ENCODE measurements around the gene MYT1. TPM values are rescaled to one million over a fixed set of nuclear protein-coding genes. Genes with fewer than 3 reads are reported as not detected.

The MYT1 gene
- total RNA-seq, 2 donors from 2014 or later: 0.15 TPM; not detected in 1

DNA sequence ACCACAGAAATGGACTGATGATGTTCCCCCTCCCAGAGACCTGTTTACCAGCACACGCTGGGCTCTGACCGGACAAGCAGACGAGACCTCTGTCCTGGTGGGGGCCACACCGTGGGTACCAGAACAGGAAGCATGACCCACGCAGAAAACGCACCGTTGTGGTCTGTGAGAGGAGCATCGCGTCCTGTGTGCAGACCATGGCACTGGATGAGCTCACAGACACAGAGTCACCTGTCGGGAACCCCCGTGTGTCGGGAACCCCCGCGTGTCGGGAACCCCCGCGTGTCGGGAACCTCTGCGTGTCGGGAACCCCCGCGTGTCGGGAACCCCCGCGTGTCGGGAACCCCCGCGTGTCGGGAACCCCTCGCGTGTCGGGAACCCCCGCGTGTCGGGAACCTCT is 37.4 kb downstream of the MYT1 start:
- TF ChIP-seq, protein P1, sequence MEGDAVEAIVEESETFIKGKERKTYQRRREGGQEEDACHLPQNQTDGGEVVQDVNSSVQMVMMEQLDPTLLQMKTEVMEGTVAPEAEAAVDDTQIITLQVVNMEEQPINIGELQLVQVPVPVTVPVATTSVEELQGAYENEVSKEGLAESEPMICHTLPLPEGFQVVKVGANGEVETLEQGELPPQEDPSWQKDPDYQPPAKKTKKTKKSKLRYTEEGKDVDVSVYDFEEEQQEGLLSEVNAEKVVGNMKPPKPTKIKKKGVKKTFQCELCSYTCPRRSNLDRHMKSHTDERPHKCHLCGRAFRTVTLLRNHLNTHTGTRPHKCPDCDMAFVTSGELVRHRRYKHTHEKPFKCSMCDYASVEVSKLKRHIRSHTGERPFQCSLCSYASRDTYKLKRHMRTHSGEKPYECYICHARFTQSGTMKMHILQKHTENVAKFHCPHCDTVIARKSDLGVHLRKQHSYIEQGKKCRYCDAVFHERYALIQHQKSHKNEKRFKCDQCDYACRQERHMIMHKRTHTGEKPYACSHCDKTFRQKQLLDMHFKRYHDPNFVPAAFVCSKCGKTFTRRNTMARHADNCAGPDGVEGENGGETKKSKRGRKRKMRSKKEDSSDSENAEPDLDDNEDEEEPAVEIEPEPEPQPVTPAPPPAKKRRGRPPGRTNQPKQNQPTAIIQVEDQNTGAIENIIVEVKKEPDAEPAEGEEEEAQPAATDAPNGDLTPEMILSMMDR (IDR thresholded peaks at IDR 0.05): no peak
- Histone ChIP-seq H3K4me1 (no peaks in the 10 kb centered on the region), H3K27me3 (no peaks in the 10 kb centered on the region), H3K9me3 (no peaks in the 10 kb centered on the region), H3K27ac (no peak overlapping the region), H3K36me3 (no peaks in the 10 kb centered on the region), H3K4me3 (no peak overlapping the region)
- DNase-seq (ENCODE audit: low spot score): no peak

DNA sequence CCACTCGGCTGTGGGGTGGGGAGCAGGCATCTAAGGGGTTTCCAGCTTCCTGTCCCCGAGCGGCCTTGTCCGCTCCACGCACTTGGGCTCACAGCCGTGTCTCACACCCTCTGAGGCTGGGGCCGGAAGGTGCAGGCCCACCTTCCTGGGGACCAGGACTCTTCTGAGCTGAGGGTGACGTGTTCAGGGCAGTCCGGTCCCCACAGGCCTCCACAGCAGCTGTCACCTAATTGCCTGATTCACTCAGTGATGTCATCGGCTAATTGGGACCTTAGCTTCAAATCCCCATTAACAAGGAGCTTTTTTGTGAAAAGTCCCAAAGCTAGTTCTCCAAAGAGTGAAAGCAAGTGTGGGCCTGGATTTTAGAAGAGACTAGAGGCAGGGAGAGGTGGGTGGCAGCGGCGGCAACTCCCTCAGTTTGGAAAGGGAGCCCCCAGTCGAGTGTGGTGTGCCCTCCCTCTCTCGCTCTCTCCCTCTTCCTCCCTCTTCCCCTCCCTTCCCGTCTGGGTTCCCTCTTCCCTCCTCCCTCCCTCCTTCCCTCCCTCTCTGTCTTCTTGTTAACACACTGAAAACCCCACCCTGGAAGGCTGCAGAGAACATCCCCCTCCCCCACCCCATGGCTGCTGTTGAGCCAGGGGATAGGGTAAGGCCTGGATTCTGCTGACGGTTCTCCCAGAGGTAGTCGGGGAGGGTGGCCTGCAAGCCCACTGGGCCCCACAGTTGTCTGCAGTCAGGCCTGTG is 39.0 kb downstream of the MYT1 start:
- no peak for DNase-seq (ENCODE audit: low spot score)
- Histone ChIP-seq H3K4me1 (no peaks in the 10 kb centered on the region), H3K36me3 (no peaks in the 10 kb centered on the region), H3K27ac (no peak overlapping the region), H3K9me3 (no peaks in the 10 kb centered on the region), H3K27me3 (no peaks in the 10 kb centered on the region), H3K4me3 (no peak overlapping the region)
- TF ChIP-seq, protein P1 (IDR thresholded peaks at IDR 0.05): no peak

DNA sequence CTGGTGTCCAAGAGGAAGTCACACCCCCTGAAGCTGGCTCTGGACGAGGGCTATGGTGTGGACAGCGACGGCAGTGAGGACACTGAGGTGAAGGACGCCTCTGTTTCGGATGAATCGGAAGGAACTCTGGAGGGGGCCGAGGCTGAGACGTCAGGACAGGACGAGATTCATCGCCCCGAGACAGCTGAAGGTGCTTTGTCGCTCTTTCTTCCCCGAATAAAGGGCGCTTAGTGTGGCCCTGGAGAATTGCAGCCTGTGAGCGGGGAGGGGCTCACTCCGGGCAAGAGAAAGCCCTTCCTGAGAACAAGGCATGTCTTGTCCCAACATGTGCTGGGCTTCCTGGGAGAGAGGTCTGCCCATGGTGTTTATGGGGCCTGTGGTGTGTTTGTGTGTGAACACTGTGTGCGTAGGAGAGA is 41.4 kb downstream of the MYT1 start:
- no peaks in the 10 kb centered on the region for H3K4me1 ChIP-seq
- H3K4me3 ChIP-seq: no peak overlapping the region
- TF ChIP-seq, protein P1 (IDR thresholded peaks at IDR 0.05): no peak
- H3K9me3 ChIP-seq: no peaks in the 10 kb centered on the region
- no peak for DNase-seq (ENCODE audit: low spot score)
- H3K27me3 ChIP-seq: no peaks in the 10 kb centered on the region
- no peak overlapping the region for H3K27ac ChIP-seq
- H3K36me3 ChIP-seq: no peaks in the 10 kb centered on the region

DNA sequence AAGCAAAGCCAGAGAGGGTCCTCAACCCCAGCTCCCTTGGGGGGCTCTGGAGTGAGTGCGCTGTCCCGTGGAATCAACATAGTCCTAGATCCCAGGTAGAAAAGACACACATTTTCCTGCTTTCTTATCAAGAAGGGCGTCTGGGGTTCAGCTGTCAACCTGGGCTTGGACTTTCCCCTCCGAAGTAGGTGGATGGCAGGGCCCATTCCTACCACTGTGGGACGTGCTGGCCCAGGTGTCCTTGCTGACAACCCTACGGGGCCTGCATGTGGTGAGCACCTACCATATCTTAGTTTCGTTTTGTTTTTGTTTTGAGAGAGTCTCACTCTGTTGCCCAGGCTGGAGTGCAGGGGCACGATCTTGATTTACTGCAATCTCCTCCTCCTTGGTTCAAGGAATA is 42.4 kb downstream of the MYT1 start:
- no peaks in the 10 kb centered on the region for H3K36me3 ChIP-seq
- DNase-seq (ENCODE audit: low spot score): no peak
- H3K9me3 ChIP-seq: no peaks in the 10 kb centered on the region
- no peak overlapping the region for H3K4me3 ChIP-seq
- H3K4me1 ChIP-seq: no peaks in the 10 kb centered on the region
- no peaks in the 10 kb centered on the region for H3K27me3 ChIP-seq
- H3K27ac ChIP-seq: no peak overlapping the region
- TF ChIP-seq, protein P1 (IDR thresholded peaks at IDR 0.05): no peak

DNA sequence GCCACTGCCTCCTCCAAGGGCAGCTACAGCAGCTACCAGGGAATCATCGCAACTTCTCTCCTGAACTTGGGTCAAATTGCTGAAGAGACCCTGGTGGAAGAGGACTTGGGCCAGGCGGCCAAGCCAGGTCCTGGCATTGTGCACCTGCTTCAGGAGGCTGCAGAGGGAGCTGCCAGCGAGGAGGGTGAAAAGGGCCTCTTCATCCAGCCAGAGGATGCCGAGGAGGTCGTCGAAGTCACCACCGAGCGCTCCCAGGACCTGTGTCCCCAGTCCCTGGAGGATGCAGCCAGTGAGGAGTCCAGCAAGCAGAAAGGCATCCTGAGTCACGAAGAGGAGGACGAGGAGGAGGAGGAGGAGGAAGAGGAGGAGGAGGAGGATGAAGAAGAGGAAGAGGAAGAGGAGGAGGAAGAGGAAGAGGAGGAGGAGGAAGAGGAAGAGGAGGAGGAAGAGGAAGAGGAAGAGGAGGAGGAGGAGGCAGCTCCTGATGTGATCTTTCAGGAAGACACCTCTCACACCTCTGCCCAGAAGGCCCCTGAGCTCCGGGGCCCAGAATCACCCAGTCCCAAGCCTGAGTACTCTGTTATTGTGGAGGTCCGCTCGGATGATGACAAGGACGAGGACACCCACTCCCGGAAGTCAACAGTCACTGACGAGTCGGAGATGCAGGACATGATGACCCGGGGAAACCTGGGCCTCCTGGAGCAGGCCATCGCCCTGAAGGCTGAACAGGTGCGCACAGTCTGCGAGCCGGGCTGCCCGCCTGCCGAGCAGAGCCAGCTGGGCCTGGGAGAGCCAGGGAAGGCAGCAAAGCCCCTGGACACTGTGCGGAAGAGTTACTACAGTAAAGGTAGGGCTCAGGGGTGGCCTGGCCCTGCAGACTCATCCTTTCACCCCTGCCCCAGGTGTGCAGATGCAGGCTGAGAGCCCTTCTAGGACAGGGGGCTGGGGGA is 43.7 kb downstream of the MYT1 start:
- Histone ChIP-seq H3K4me3 (no peak overlapping the region), H3K9me3 (no peaks in the 10 kb centered on the region), H3K36me3 (no peaks in the 10 kb centered on the region), H3K27me3 (no peaks in the 10 kb centered on the region), H3K27ac (no peak overlapping the region), H3K4me1 (peaks cover 0 to 8% of the 10 kb centered on the region in 2 donors)
- TF ChIP-seq, protein P1 (IDR thresholded peaks at IDR 0.05): no peak
- no peak for DNase-seq (ENCODE audit: low spot score)

Measured in right atrium auricular region (tissue), 2 donors.